ENCODE data around the gene GASK1B.

Gene GASK1B

GRCh38 chr4:158200214-158200613 is 27.4 kb upstream of the GASK1B start:
- Mint-ChIP-seq H3K27ac (no peak overlapping the region), H3K9me3 (no peaks in the 10 kb centered on the region), H3K4me1 (ENCODE audit: low read depth) (no peaks in the 10 kb centered on the region), H3K27me3 (ENCODE audit: low read depth) (peaks cover 5% of the 10 kb centered on the region), H3K4me3 (no peak overlapping the region), H3K36me3 (ENCODE audit: low read depth) (no peaks in the 10 kb centered on the region)
- no peak for DNase-seq (ENCODE audit: low spot score)

GRCh38 chr4:158197194-158197776 is 24.5 kb upstream of the GASK1B start:
- Mint-ChIP-seq H3K27me3 (ENCODE audit: low read depth) (peaks cover 5% of the 10 kb centered on the region), H3K27ac (no peak overlapping the region), H3K4me1 (ENCODE audit: low read depth) (peaks cover 2% of the 10 kb centered on the region), H3K4me3 (no peak overlapping the region), H3K9me3 (no peaks in the 10 kb centered on the region), H3K36me3 (ENCODE audit: low read depth) (no peaks in the 10 kb centered on the region)
- DNase-seq (ENCODE audit: low spot score) = no peak

GRCh38 chr4:158195297-158195696 is 22.5 kb upstream of the GASK1B start:
- Mint-ChIP-seq H3K27me3 (ENCODE audit: low read depth) (peaks cover 4% of the 10 kb centered on the region), H3K36me3 (ENCODE audit: low read depth) (no peaks in the 10 kb centered on the region), H3K27ac (no peak overlapping the region), H3K4me3 (no peak overlapping the region), H3K4me1 (ENCODE audit: low read depth) (peaks cover 2% of the 10 kb centered on the region), H3K9me3 (no peaks in the 10 kb centered on the region)
- no peak for DNase-seq (ENCODE audit: low spot score)

- DNase-seq (ENCODE audit: low spot score) = no peak
- no peak overlapping the region for H3K27ac Mint-ChIP-seq
- H3K27me3 Mint-ChIP-seq (ENCODE audit: low read depth) = peaks cover 2% of the 10 kb centered on the region
- no peaks in the 10 kb centered on the region for H3K9me3 Mint-ChIP-seq
- peaks cover 2% of the 10 kb centered on the region for H3K4me1 Mint-ChIP-seq (ENCODE audit: low read depth)
- no peak overlapping the region for H3K4me3 Mint-ChIP-seq
- no peaks in the 10 kb centered on the region for H3K36me3 Mint-ChIP-seq (ENCODE audit: low read depth)
Observed at GRCh38 chr4:158193171-158193749, 20.4 kb upstream of the GASK1B start.

GRCh38 chr4:158192439-158193158 is 19.8 kb upstream of the GASK1B start:
- peaks cover 2% of the 10 kb centered on the region for H3K4me1 Mint-ChIP-seq (ENCODE audit: low read depth)
- H3K4me3 Mint-ChIP-seq = no peak overlapping the region
- DNase-seq (ENCODE audit: low spot score) = no peak
- H3K27me3 Mint-ChIP-seq (ENCODE audit: low read depth) = peaks cover 2% of the 10 kb centered on the region
- no peaks in the 10 kb centered on the region for H3K36me3 Mint-ChIP-seq (ENCODE audit: low read depth)
- no peaks in the 10 kb centered on the region for H3K9me3 Mint-ChIP-seq
- no peak overlapping the region for H3K27ac Mint-ChIP-seq

- Mint-ChIP-seq H3K36me3 (ENCODE audit: low read depth) (no peaks in the 10 kb centered on the region), H3K4me1 (ENCODE audit: low read depth) (peaks cover 2% of the 10 kb centered on the region), H3K27me3 (ENCODE audit: low read depth) (no peaks in the 10 kb centered on the region), H3K9me3 (no peaks in the 10 kb centered on the region), H3K27ac (no peak overlapping the region), H3K4me3 (no peak overlapping the region)
- no peak for DNase-seq (ENCODE audit: low spot score)
Observed at GRCh38 chr4:158190718-158191117, 17.9 kb upstream of the GASK1B start.

- Mint-ChIP-seq H3K27me3 (ENCODE audit: low read depth) (no peaks in the 10 kb centered on the region), H3K9me3 (no peaks in the 10 kb centered on the region), H3K4me1 (ENCODE audit: low read depth) (peaks cover 2% of the 10 kb centered on the region), H3K27ac (no peak overlapping the region), H3K36me3 (ENCODE audit: low read depth) (no peaks in the 10 kb centered on the region), H3K4me3 (no peak overlapping the region)
- no peak for DNase-seq (ENCODE audit: low spot score)
Observed at GRCh38 chr4:158189422-158189821, 16.6 kb upstream of the GASK1B start.

- H3K9me3 Mint-ChIP-seq = no peaks in the 10 kb centered on the region
- no peak for DNase-seq (ENCODE audit: low spot score)
- H3K4me3 Mint-ChIP-seq = no peak overlapping the region
- H3K36me3 Mint-ChIP-seq (ENCODE audit: low read depth) = no peaks in the 10 kb centered on the region
- H3K27me3 Mint-ChIP-seq (ENCODE audit: low read depth) = no peaks in the 10 kb centered on the region
- no peak overlapping the region for H3K27ac Mint-ChIP-seq
- H3K4me1 Mint-ChIP-seq (ENCODE audit: low read depth) = no peaks in the 10 kb centered on the region
Observed at GRCh38 chr4:158186815-158187214, 14.0 kb upstream of the GASK1B start.

GRCh38 chr4:158182736-158183135 is 9.9 kb upstream of the GASK1B start:
- H3K4me1 Mint-ChIP-seq (ENCODE audit: low read depth) = no peaks in the 10 kb centered on the region
- H3K27me3 Mint-ChIP-seq (ENCODE audit: low read depth) = no peaks in the 10 kb centered on the region
- DNase-seq (ENCODE audit: low spot score) = no peak
- H3K4me3 Mint-ChIP-seq = no peak overlapping the region
- H3K36me3 Mint-ChIP-seq (ENCODE audit: low read depth) = no peaks in the 10 kb centered on the region
- H3K9me3 Mint-ChIP-seq = no peaks in the 10 kb centered on the region
- H3K27ac Mint-ChIP-seq = no peak overlapping the region

GRCh38 chr4:158181906-158182305 is 9.1 kb upstream of the GASK1B start:
- H3K27ac Mint-ChIP-seq = no peak overlapping the region
- no peak for DNase-seq (ENCODE audit: low spot score)

GRCh38 chr4:158179465-158179864 is 6.6 kb upstream of the GASK1B start:
- no peaks in the 10 kb centered on the region for H3K9me3 Mint-ChIP-seq
- H3K36me3 Mint-ChIP-seq (ENCODE audit: low read depth) = no peaks in the 10 kb centered on the region
- no peak for DNase-seq (ENCODE audit: low spot score)
- H3K4me3 Mint-ChIP-seq = no peak overlapping the region
- no peaks in the 10 kb centered on the region for H3K4me1 Mint-ChIP-seq (ENCODE audit: low read depth)
- no peak overlapping the region for H3K27ac Mint-ChIP-seq
- no peaks in the 10 kb centered on the region for H3K27me3 Mint-ChIP-seq (ENCODE audit: low read depth)

More at GRCh38 chr4:158181906-158182305, 9.1 kb upstream of the GASK1B start:
- Mint-ChIP-seq H3K4me3 (no peak overlapping the region), H3K4me1 (ENCODE audit: low read depth) (no peaks in the 10 kb centered on the region), H3K36me3 (ENCODE audit: low read depth) (no peaks in the 10 kb centered on the region), H3K9me3 (no peaks in the 10 kb centered on the region), H3K27me3 (ENCODE audit: low read depth) (no peaks in the 10 kb centered on the region)

GRCh38 chr4:158176776-158177175 is 4.0 kb upstream of the GASK1B start:
- no peak for DNase-seq (ENCODE audit: low spot score)
- Mint-ChIP-seq H3K27me3 (ENCODE audit: low read depth) (peaks cover 18% of the 10 kb centered on the region), H3K9me3 (no peaks in the 10 kb centered on the region), H3K27ac (no peak overlapping the region), H3K36me3 (ENCODE audit: low read depth) (no peaks in the 10 kb centered on the region), H3K4me3 (no peak overlapping the region), H3K4me1 (ENCODE audit: low read depth) (no peaks in the 10 kb centered on the region)

- Mint-ChIP-seq H3K27ac (no peak overlapping the region), H3K36me3 (ENCODE audit: low read depth) (no peaks in the 10 kb centered on the region), H3K4me3 (no peak overlapping the region), H3K4me1 (ENCODE audit: low read depth) (no peaks in the 10 kb centered on the region), H3K9me3 (no peaks in the 10 kb centered on the region), H3K27me3 (ENCODE audit: low read depth) (peaks cover 23% of the 10 kb centered on the region)
- no peak for DNase-seq (ENCODE audit: low spot score)
Observed at GRCh38 chr4:158176108-158176507, 3.3 kb upstream of the GASK1B start.

GRCh38 chr4:158170691-158171561 is 1.9 kb downstream of the GASK1B start:
- H3K36me3 Mint-ChIP-seq (ENCODE audit: low read depth) = no peaks in the 10 kb centered on the region
- H3K9me3 Mint-ChIP-seq = no peaks in the 10 kb centered on the region
- H3K4me1 Mint-ChIP-seq (ENCODE audit: low read depth) = no peaks in the 10 kb centered on the region
- H3K27me3 Mint-ChIP-seq (ENCODE audit: low read depth) = peaks cover 40% of the 10 kb centered on the region
- H3K4me3 Mint-ChIP-seq = no peak overlapping the region
- no peak overlapping the region for H3K27ac Mint-ChIP-seq
- peak; percentile 4 for DNase-seq (ENCODE audit: low spot score)

Data from T-helper 2 cell treated with Interferon-gamma antibody and Interleukin-4, amounts not matched to agents 5 μg/mL and 100 μg/mL, for 36 hours (primary cell).